Measurements from ENCODE around the gene KRTAP19-1. TPM values are rescaled to one million over a fixed set of nuclear protein-coding genes. Genes with fewer than 3 reads are reported as not detected.

Gene KRTAP19-1
- total RNA-seq, 2 donors from 2014 or later, result not detected

- Histone ChIP-seq H3K4me3 (no peak overlapping the region), H3K4me1 (no peaks in the 10 kb centered on the region), H3K27ac (no peak overlapping the region), H3K9me3 (no peaks in the 10 kb centered on the region), H3K36me3 (replicated peaks in 1 of 2; ENCODE audit: insufficient read depth in 1 of 2, low read depth in 2 of 2) (no peaks in the 10 kb centered on the region), H3K27me3 (no peaks in the 10 kb centered on the region)
- DNase-seq, result no peak
- WGBS, 2 donors, result 77 to 85% methylated on average over 3 of the region's 3 CpGs
- TF ChIP-seq CTCF (IDR thresholded peaks at IDR 0.05) (no peak), POLR2A (IDR thresholded peaks at IDR 0.05) (no peak)
- intact Hi-C loops (cut with DNase I), result no loop called here
- no peak for ATAC-seq
These were observed 31.7 kb downstream of the KRTAP19-1 start for GRCh38 chr21:30448514-30448913.

- DNase-seq (no peak), ATAC-seq (no peak)
- H3K27me3 ChIP-seq, result no peaks in the 10 kb centered on the region
- H3K9me3 ChIP-seq, result no peaks in the 10 kb centered on the region
- H3K4me3 ChIP-seq, result no peak overlapping the region
- no peak overlapping the region for H3K27ac ChIP-seq
- no peaks in the 10 kb centered on the region for H3K4me1 ChIP-seq
- no peaks in the 10 kb centered on the region for H3K36me3 ChIP-seq (replicated peaks in 1 of 2; ENCODE audit: insufficient read depth in 1 of 2, low read depth in 2 of 2)
- intact Hi-C loops (cut with DNase I), result no loop called here
- TF ChIP-seq POLR2A (IDR thresholded peaks at IDR 0.05) (no peak), CTCF (IDR thresholded peaks at IDR 0.05) (no peak)
- 32 to 43% methylated on average over 4 of the region's 4 CpGs for WGBS, 2 donors
These were observed 33.1 kb downstream of the KRTAP19-1 start for GRCh38 chr21:30447056-30447455.

GRCh38 chr21:30444204-30444603 lies 36.0 kb downstream of the KRTAP19-1 start:
- DNase-seq, result no peak
- intact Hi-C loops (cut with DNase I), result no loop called here

GRCh38 chr21:30443226-30443625 lies 36.9 kb downstream of the KRTAP19-1 start:
- no peak overlapping the region for H3K27ac ChIP-seq
- no peaks in the 10 kb centered on the region for H3K9me3 ChIP-seq
- TF ChIP-seq POLR2A (IDR thresholded peaks at IDR 0.05), result no peak
- TF ChIP-seq CTCF (IDR thresholded peaks at IDR 0.05), result no peak
- intact Hi-C loops (cut with DNase I), result no loop called here
- H3K4me1 ChIP-seq, result no peaks in the 10 kb centered on the region
- H3K4me3 ChIP-seq, result no peak overlapping the region
- DNase-seq (no peak), ATAC-seq (no peak)
- H3K27me3 ChIP-seq, result no peaks in the 10 kb centered on the region
- H3K36me3 ChIP-seq (replicated peaks in 1 of 2; ENCODE audit: insufficient read depth in 1 of 2, low read depth in 2 of 2), result no peaks in the 10 kb centered on the region

More at GRCh38 chr21:30444204-30444603, 36.0 kb downstream of the KRTAP19-1 start:
- ATAC-seq, result no peak
- no peaks in the 10 kb centered on the region for H3K4me1 ChIP-seq
- H3K27ac ChIP-seq, result no peak overlapping the region
- H3K27me3 ChIP-seq, result no peaks in the 10 kb centered on the region
- no peak for TF ChIP-seq CTCF (IDR thresholded peaks at IDR 0.05)
- TF ChIP-seq POLR2A (IDR thresholded peaks at IDR 0.05), result no peak
- H3K4me3 ChIP-seq, result no peak overlapping the region
- whole genome bisulfite sequencing, 2 donors, result 25 to 39% methylated on average over 1 of the region's 1 CpG
- no peaks in the 10 kb centered on the region for H3K9me3 ChIP-seq
- no peaks in the 10 kb centered on the region for H3K36me3 ChIP-seq (replicated peaks in 1 of 2; ENCODE audit: insufficient read depth in 1 of 2, low read depth in 2 of 2)

GRCh38 chr21:30439975-30440374 lies 40.2 kb downstream of the KRTAP19-1 start, which contains the start of gene KRTAP15-1:
Gene KRTAP15-1, plus strand, starts transcription at chr21:30440275. Its CDS starts 53 bp downstream, at chr21:30440328.
- 78 to 84% methylated on average over 5 of the region's 5 CpGs for WGBS, 2 donors
- Histone ChIP-seq H3K4me1 (no peaks in the 10 kb centered on the region), H3K4me3 (no peak within 1 kb of the TSS), H3K9me3 (no peaks in the 10 kb centered on the region), H3K36me3 (replicated peaks in 1 of 2; ENCODE audit: insufficient read depth in 1 of 2, low read depth in 2 of 2) (no peaks in the 10 kb centered on the region), H3K27ac (no peak within 1 kb of the TSS), H3K27me3 (no peaks in the 10 kb centered on the region)
- TF ChIP-seq CTCF (IDR thresholded peaks at IDR 0.05), result no peak
- TF ChIP-seq POLR2A (IDR thresholded peaks at IDR 0.05), result no peak
- ATAC-seq (no peak), DNase-seq (no peak)
- intact Hi-C loops (cut with DNase I), result no loop called here
